Ovary (tissue), 3 donors: ENCODE results near the gene DPH7.

ENCODE experiments used
- EP300 ChIP-seq: sonication (generic); formaldehyde crosslinking; IDR thresholded peaks from one replicate; pipeline ENCODE4 v1.6.1; 2017; ENCODE audit warnings: antibody characterized with exemption
- TF ChIP-seq, protein P1 (sequence below), 3 donors: fragments of 450-650 bp in 2 of 3; fragments of 200-600 bp in 1 of 3; IDR thresholded peaks; one replicate each; pipeline versions ENCODE4 v1.5.1 to v1.8.0; 2016 to 2022; ENCODE audit warnings: antibody characterized with exemption in 3 of 3, mild to moderate bottlenecking in 1 of 3
- donor health status: DM: no; HTN: no; CAD: no.

DNA sequence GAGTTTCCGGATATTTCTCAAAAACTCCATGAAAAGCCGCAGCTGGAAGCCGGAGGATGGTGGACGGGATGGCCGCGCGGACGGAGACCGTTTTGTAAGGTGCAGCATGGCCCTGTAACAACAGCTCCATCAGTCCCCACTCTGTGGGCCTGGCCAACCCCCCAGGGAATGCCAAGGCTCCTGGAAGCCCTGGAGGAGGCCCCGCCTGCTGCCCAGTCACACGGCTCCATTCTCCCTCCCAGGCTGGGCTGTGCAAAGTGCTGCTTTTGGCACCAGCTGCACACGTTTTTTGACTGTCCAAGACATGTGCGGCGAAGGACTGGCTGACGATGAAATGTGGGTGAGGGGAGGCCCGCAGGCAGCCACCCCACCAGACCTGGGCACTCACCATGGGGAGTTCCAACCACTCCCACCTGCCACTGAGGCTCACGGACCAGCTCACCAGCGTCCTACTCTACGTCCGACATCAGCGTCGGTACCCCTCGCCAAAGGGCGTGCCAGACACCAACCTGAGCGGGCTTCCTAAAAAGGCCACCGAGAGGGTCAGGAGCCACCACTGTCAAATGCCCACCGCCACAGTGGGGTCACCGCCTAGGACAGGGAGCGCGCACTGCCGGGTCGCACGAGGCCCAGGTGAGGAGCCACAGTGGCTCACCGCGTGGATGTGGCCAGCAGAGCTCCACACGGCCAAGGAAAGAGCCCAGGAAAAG, 55.8 kb downstream of the DPH7 start:
- TF ChIP-seq, protein P1, sequence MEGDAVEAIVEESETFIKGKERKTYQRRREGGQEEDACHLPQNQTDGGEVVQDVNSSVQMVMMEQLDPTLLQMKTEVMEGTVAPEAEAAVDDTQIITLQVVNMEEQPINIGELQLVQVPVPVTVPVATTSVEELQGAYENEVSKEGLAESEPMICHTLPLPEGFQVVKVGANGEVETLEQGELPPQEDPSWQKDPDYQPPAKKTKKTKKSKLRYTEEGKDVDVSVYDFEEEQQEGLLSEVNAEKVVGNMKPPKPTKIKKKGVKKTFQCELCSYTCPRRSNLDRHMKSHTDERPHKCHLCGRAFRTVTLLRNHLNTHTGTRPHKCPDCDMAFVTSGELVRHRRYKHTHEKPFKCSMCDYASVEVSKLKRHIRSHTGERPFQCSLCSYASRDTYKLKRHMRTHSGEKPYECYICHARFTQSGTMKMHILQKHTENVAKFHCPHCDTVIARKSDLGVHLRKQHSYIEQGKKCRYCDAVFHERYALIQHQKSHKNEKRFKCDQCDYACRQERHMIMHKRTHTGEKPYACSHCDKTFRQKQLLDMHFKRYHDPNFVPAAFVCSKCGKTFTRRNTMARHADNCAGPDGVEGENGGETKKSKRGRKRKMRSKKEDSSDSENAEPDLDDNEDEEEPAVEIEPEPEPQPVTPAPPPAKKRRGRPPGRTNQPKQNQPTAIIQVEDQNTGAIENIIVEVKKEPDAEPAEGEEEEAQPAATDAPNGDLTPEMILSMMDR (IDR thresholded peaks at IDR 0.05), result no peak
- no peak for TF ChIP-seq EP300
